Measurements from ENCODE around the gene USP28.
"Not testable (repeated sequence)": the region's sequence is repeated elsewhere in the genome, so short reads cannot be mapped to it uniquely, and the experiment has no call there.

USP28 gene

GRCh38 chr11:113829751-113830150, 45.6 kb downstream of the USP28 start:
- DNase-seq, result no peak

- no peak for DNase-seq
Measured at GRCh38 chr11:113828191-113828590, 47.2 kb downstream of the USP28 start.

- DNase-seq, result no peak
Measured at GRCh38 chr11:113827477-113827876, 47.9 kb downstream of the USP28 start.

GRCh38 chr11:113818426-113818825, 56.9 kb downstream of the USP28 start:
- no peak for DNase-seq

- DNase-seq, result no peak
Measured at GRCh38 chr11:113817626-113818025, 57.7 kb downstream of the USP28 start.

GRCh38 chr11:113817162-113817561, 58.2 kb downstream of the USP28 start:
- no peak for DNase-seq

- no peak for DNase-seq
Measured at GRCh38 chr11:113814181-113814580, 61.2 kb downstream of the USP28 start.

GRCh38 chr11:113808931-113809330, 66.4 kb downstream of the USP28 start:
- DNase-seq, result no peak

- DNase-seq, result peak; percentile 4 to 28
Measured at GRCh38 chr11:113806406-113806805, 69.0 kb downstream of the USP28 start.

GRCh38 chr11:113805640-113806039, 69.7 kb downstream of the USP28 start:
- no peak for DNase-seq

- no peak for DNase-seq
Measured at GRCh38 chr11:113802621-113803020, 72.8 kb downstream of the USP28 start.

- DNase-seq, result peak; percentile 42 to 48
Measured at GRCh38 chr11:113796663-113797259, 78.6 kb downstream of the USP28 start.

GRCh38 chr11:113789675-113790320, 85.6 kb downstream of the USP28 start:
- no peak for DNase-seq

- DNase-seq, result not testable (repeated sequence)
Measured at GRCh38 chr11:113789016-113789415, 86.4 kb downstream of the USP28 start.

- DNase-seq, result no peak
Measured at GRCh38 chr11:113782134-113782533, 93.2 kb downstream of the USP28 start.

- DNase-seq, result no peak
Measured at GRCh38 chr11:113781682-113782081, 93.7 kb downstream of the USP28 start.

- DNase-seq, result no peak
Measured at GRCh38 chr11:113779496-113779895, 95.9 kb downstream of the USP28 start, which contains the start of gene CLDN25. CLDN25 (plus strand) TSS chr11:113779796; CDS start chr11:113779796, 0 bp downstream.

- no peak for DNase-seq
Measured at GRCh38 chr11:113778111-113778910, 97.1 kb downstream of the USP28 start.

- DNase-seq, result no peak
Measured at GRCh38 chr11:113774174-113774503, 101.2 kb downstream of the USP28 start.

- peak; percentile 89 to 92 for DNase-seq
Measured at GRCh38 chr11:113773416-113774173, 101.8 kb downstream of the USP28 start, which contains the start of gene ZW10. ZW10 (minus strand) TSS chr11:113773692; CDS start chr11:113773666, 26 bp downstream.

GRCh38 chr11:113773092-113773415, 102.3 kb downstream of the USP28 start:
- no peak for DNase-seq

- no peak for DNase-seq
Measured at GRCh38 chr11:113771964-113772363, 103.4 kb downstream of the USP28 start.

GRCh38 chr11:113764527-113765219, 110.7 kb downstream of the USP28 start:
- DNase-seq, result no peak
